GM12872 (cell line): Measurements from ENCODE around the gene TAF4B.

Experiments used
- TF ChIP-seq, protein P1 (sequence below): IDR thresholded peaks from 3 replicates; pipeline ENCODE4 v1.5.1; 2011; ENCODE audit warnings: low read depth, mild to moderate bottlenecking, low read length, moderate library complexity; ENCODE audit not compliant: insufficient read depth

Gene TAF4B

DNA sequence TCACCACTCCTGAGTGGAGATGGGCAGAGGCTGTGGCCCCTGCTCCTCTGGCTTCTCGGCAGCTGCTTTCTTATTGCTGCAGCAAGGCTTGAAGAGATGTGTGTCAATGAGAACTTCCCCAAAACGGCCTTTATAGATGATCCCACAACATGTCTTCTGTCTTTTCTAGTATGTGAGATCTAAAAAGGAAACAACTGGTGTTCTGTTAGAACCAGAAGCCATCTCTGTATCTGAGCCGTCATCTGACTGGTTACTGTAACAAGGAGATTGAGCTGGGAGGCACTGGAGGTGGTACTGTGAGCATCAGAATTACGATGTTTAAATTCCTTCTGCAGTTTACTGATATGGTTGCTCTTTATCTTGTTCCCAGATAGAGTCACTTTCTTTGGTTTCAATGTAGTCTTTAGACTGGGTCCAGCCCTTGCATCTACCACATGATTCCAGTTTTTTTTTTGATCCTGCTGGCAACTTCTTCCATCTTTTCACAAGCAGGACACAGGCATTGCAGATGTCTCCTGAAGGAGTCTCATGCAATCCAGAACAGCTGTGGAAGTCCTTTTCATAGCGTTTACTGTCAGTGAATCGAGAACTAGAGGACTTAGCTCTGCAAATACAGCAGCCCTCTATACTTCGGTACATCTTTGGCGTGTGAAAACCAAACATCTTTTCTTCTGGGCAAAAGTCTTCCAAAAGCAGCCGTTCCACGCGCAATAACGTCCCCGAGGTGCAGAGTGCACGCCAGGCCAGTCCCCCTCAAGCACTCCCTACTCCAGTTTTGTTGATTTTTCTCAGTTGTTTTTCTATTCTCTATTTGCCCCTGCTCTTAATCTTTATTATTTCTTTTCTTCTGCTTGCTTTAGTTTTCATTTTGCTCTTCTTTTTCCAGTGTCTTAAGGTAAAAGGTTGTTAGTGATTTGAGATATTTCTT, 29.7 kb downstream of the TAF4B start:
- TF ChIP-seq, protein P1, sequence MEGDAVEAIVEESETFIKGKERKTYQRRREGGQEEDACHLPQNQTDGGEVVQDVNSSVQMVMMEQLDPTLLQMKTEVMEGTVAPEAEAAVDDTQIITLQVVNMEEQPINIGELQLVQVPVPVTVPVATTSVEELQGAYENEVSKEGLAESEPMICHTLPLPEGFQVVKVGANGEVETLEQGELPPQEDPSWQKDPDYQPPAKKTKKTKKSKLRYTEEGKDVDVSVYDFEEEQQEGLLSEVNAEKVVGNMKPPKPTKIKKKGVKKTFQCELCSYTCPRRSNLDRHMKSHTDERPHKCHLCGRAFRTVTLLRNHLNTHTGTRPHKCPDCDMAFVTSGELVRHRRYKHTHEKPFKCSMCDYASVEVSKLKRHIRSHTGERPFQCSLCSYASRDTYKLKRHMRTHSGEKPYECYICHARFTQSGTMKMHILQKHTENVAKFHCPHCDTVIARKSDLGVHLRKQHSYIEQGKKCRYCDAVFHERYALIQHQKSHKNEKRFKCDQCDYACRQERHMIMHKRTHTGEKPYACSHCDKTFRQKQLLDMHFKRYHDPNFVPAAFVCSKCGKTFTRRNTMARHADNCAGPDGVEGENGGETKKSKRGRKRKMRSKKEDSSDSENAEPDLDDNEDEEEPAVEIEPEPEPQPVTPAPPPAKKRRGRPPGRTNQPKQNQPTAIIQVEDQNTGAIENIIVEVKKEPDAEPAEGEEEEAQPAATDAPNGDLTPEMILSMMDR = no peak

DNA sequence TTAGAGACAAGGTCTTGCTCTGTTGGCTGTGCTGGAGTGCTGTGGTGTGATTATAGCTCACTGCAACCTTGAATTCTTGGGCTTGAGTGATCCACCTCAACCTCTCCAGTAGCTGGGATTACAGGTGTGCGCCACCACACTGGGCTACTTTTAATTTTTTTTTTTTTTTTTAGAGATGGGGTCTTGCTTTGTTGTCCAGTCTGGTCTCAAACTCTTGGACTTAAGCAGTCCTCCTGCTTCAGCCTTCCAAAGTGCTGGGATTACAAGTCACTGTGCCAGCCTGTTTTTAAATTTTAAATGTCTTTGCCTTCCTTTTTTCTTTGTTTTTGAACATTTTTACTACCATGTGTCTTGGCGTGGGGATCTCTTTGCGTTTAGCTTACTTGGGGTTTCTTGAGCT, 32.5 kb downstream of the TAF4B start:
- TF ChIP-seq, protein P1 = no peak

DNA sequence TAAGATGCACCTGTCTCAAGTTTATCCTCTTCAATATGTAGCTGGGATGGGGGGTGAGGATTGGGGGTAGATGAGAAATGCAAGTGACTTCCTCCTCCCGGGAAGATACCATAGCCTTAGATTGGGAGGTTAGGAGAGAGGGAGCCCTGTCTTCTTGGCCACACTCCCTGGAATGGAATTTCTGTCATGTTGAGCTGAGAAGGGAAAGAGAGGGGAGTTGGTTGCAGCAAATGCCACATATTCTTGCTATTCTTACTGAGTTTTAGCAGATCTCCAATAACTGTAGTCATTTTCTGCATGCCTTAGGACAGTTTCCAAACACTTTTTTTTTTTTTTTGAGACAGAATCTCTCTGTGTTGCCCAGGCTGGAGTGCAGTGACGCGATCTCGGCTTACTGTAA, 35.9 kb downstream of the TAF4B start:
- TF ChIP-seq, protein P1 = no peak

DNA sequence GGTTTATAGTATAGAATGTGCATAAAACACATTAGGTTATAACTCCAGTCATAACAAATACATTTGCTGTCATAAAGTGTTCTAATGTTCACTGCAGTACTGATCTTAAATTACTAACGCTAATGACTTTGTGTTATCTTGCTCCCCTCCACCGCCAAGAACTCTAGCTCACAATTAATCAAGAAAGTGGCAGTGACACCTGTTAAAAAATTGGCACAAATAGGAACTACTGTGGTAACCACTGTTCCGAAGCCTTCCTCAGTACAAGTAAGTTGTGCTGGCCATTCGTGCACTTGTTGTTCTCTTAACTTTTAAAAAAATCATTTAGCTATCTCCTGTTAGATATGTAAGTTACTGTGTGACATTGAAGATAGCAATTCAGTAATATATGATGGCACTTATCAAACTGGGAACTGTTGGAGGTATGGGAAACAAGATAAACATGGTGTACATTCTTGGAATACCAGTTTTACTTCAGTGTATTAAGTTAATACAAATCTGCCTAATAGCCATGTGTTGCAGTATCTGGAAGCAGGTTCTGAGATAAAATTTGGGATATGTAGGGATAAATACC, 41.2 kb downstream of the TAF4B start:
- TF ChIP-seq, protein P1 = no peak

DNA sequence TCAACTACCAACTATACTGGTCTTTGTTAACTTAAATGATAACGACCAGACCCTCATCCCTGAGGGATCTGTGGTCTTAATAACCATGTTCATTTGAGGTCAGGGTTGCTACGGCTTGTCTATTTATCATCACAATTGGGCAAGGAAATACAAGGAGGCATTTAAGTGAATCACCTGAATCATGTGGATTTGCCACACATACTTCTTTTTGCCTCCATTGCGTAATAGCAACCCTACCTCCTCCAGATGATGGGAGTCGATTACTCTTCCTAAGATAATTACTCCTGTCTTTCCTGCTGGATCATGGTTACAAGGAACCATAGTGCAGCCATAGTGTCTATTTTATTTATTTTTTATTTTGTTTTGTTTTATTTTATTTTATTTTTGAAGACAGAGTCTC, 42.2 kb downstream of the TAF4B start:
- TF ChIP-seq, protein P1 = no peak

DNA sequence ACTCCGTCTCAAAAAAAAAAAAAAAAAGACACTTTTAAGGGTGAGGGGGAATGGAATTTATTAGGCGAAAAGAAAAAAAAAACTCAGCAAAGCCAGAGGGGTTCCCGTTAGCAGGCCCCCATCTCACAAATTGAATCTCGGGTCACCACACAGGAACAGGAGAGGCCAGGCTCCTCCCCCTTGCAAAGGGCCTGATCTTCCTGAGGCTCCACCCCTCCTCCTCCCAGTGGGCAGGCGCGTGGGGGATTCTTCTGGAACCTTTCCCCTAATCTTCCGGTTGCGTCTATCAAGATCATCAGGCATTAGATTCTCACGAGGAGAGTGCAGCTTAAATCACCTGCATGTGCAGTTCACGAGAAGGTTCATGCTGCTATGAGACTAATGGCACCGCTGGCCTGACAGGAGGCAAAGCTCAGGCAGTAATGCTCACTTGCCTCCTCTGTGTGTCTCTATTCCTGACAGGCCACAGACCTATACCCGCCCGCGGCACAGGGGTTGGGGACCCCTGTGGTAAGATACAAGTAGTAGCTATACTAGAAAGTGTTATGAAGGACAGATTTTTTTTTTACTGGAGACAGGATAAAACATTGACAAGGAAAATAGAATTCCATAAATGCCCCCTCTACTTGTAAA, 45.8 kb downstream of the TAF4B start:
- TF ChIP-seq, protein P1 = no peak

DNA sequence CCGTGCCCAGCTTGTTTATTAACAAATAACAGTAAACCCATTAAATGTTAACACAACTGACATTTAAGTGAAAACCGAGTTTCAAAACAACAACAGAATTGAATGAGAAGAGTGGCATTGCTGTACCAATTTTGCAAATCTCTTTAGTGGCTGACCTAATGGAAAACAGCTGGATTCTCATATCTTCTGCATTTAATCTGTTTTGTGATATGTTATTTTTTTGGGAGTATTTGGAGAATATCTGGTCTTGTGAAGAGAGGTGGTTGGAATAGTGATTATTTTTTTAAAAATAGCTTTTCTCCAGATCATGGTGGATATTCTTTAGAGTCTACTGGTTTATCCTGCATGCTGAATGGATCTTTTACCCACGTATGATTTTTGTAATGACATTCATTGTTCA, 51.1 kb downstream of the TAF4B start:
- TF ChIP-seq, protein P1 = no peak
